Lower leg skin (tissue), 4 donors: ENCODE measurements around the gene ZNF493. TPM values are rescaled to one million over a fixed set of nuclear protein-coding genes. Genes with fewer than 3 reads are reported as not detected.

ENCODE experiments used
- DNase-seq, 2 donors: peaks; one replicate each; pipeline ENCODE4 v3.0.0-alpha.2; 2019; ENCODE audit warnings: low spot score in 2 of 2
- H3K4me3 ChIP-seq: fragments of 200-600 bp; sonication (generic); 2 replicates; pipeline ENCODE4 v1.5.1; 2017; ENCODE audit warnings: mild to moderate bottlenecking, low read depth; ENCODE audit not compliant: poor library complexity, severe bottlenecking
- POLR2A ChIP-seq, 2 donors: fragments of 450-650 bp; IDR thresholded peaks; one replicate each; pipeline ENCODE4 v1.6.1; 2016 to 2017; ENCODE audit warnings: antibody characterized with exemption in 2 of 2, mild to moderate bottlenecking in 1 of 2, moderate library complexity in 1 of 2
- WGBS, 2 donors: methylation state at CpG; one replicate each; pipeline ENCODE4 v1.1.5; 2018; 5-methylcytosine and 5-hydroxymethylcytosine counted together
- intact Hi-C: fragments of 100-400 bp; cut with DNase I; formaldehyde crosslinking; loops from one replicate; pipeline ENCODE4 v1.15.0; 2023; ENCODE audit warnings: low total_unique reads
- total RNA-seq, 4 donors: library from RNA; depleted of rRNA; stranded (reverse); fragments of >200 nt; gene quantifications; one replicate each; pipeline ENCODE4 v1.1.0, GENCODE V29; 2016
- TF ChIP-seq, protein P1 (sequence below), 3 donors: fragments of 450-650 bp; IDR thresholded peaks; one replicate each; pipeline ENCODE4 v1.5.1; 2016; ENCODE audit warnings: antibody characterized with exemption in 3 of 3, mild to moderate bottlenecking in 3 of 3, moderate library complexity in 2 of 3

The ZNF493 gene
- 10 to 100 TPM in 3 of 4 donors, 1 to 10 TPM in 1; 7.8 to 25.5 (median 16.2) TPM for total RNA-seq

GRCh38 chr19:21396893-21397572 lies at the start of gene ZNF493:
ZNF493 (plus strand) TSS chr19:21397133; CDS start chr19:21397238, 105 bp downstream.
- peak within 1 kb of the TSS; percentile 81 for H3K4me3 ChIP-seq
- TF ChIP-seq POLR2A (IDR thresholded peaks at IDR 0.05), result no peak
- TF ChIP-seq, protein P1, sequence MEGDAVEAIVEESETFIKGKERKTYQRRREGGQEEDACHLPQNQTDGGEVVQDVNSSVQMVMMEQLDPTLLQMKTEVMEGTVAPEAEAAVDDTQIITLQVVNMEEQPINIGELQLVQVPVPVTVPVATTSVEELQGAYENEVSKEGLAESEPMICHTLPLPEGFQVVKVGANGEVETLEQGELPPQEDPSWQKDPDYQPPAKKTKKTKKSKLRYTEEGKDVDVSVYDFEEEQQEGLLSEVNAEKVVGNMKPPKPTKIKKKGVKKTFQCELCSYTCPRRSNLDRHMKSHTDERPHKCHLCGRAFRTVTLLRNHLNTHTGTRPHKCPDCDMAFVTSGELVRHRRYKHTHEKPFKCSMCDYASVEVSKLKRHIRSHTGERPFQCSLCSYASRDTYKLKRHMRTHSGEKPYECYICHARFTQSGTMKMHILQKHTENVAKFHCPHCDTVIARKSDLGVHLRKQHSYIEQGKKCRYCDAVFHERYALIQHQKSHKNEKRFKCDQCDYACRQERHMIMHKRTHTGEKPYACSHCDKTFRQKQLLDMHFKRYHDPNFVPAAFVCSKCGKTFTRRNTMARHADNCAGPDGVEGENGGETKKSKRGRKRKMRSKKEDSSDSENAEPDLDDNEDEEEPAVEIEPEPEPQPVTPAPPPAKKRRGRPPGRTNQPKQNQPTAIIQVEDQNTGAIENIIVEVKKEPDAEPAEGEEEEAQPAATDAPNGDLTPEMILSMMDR (IDR thresholded peaks at IDR 0.05), result no peak
- peak; percentile 96 to 98 for DNase-seq
- WGBS, 2 donors, result 1% methylated on average over 20 to 29 of the region's 31 CpGs
- intact Hi-C loops, result no loop called here

GRCh38 chr19:21352830-21353229 lies 44.1 kb upstream of the ZNF493 start:
- intact Hi-C loops, result no loop called here
- H3K4me3 ChIP-seq, result no peak overlapping the region
- WGBS, 2 donors, result 41 to 43% methylated on average over 2 of the region's 2 CpGs
- DNase-seq, result no peak
- no peak for TF ChIP-seq POLR2A (IDR thresholded peaks at IDR 0.05)
- TF ChIP-seq, protein P1 (IDR thresholded peaks at IDR 0.05), result no peak

DNA sequence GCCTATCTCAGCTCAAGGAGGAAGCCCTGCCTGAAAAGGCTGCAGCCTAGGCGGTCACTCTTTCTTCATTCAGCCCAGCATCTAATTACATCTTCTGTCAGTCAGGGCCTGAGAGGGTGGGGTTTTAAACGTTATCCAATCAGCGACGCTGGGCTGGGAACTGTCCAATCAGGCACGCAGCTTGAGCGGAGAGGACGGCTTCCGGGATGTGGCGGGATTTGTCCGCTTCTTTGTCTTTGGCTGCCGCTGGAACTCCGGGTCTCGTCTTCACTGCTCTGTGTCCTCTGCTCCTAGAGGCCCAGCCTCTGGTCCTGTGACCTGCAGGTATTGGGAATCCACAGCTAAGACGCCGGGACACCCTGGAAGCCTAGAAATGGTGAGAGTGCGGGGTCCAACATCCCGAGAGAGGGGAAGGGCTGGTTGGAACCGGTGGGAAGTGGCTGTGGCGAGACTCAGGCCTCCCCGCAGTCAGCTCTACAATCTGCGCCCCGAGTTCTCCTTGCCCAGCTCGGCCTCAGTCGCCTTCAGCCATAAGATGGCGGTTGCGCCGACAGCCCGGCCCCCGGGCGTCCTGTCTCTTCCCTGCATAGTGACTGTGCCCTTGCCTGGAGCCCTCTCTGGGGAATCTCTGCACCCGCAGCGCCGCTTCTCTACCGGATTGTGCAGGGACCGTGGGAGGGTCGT lies 38.0 kb upstream of the ZNF493 start, which contains the start of gene ZNF738:
TSS of gene ZNF738 (plus strand) at position 233 of the 684 bp plus-strand sequence. CDS start at position 374, 141 bp downstream.
- 0% methylated on average over 26 to 34 of the region's 36 CpGs for WGBS, 2 donors
- intact Hi-C loops, result no loop called here
- DNase-seq, result peak; percentile 93 to 98

DNA sequence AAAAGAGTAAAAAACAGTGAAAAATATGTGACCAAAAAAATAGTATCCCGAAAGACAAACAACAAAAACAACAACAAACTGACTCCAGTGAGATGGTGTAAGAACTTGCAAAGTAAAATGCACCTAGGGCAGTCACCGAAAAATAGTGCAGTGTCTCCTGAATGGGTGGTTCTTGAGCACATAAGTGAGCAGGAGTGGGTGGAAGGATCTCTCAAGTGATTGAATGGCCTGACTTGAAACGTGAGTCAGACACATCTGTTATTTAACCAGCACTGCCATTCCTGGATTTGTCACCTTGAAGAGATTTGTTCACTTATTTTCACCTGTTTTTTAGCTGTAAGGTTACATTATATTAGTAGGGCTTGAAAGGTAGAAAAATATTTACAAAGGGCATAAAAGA lies 34.6 kb upstream of the ZNF493 start:
- DNase-seq, result no peak
- no peak overlapping the region for H3K4me3 ChIP-seq
- 89 to 93% methylated on average over 3 of the region's 3 CpGs for WGBS, 2 donors
- TF ChIP-seq, protein P1 (IDR thresholded peaks at IDR 0.05), result no peak
- TF ChIP-seq POLR2A (IDR thresholded peaks at IDR 0.05), result no peak
- intact Hi-C loops, result no loop called here

More for the DNA sequence above, 38.0 kb upstream of the ZNF493 start, which contains the start of gene ZNF738:
- peak within 1 kb of the TSS; percentile 31 for H3K4me3 ChIP-seq
- TF ChIP-seq POLR2A (IDR thresholded peaks at IDR 0.05), result no peak
- TF ChIP-seq, protein P1 (IDR thresholded peaks at IDR 0.05), result no peak

- intact Hi-C loops, result no loop called here
- WGBS, 2 donors, result 96 to 98% methylated on average over 4 of the region's 4 CpGs
- TF ChIP-seq, protein P1 (IDR thresholded peaks at IDR 0.05), result no peak
- TF ChIP-seq POLR2A (IDR thresholded peaks at IDR 0.05), result no peak
- H3K4me3 ChIP-seq, result no peak overlapping the region
- DNase-seq, result no peak
Observed at GRCh38 chr19:21383980-21384582, 12.9 kb upstream of the ZNF493 start.
